CD4-positive, alpha-beta T cell treated with Interleukin-1 beta for 1 hour (primary cell): ENCODE data around the gene GBGT1.
"Not testable (repeated sequence)": the region's sequence is repeated elsewhere in the genome, so short reads cannot be mapped to it uniquely, and the experiment has no call there.

Experiments used
- DNase-seq, 2 donors: peaks; one replicate each; pipeline ENCODE4 v3.0.0-alpha.2; 2020 to 2022

The GBGT1 gene

GRCh38 chr9:133194597-133194996, 30.9 kb upstream of the GBGT1 start:
- DNase-seq, result no peak

GRCh38 chr9:133191989-133192388, 28.3 kb upstream of the GBGT1 start:
- DNase-seq, result no peak

GRCh38 chr9:133189826-133190225, 26.1 kb upstream of the GBGT1 start:
- DNase-seq, result no peak

GRCh38 chr9:133188843-133189180, 25.1 kb upstream of the GBGT1 start:
- DNase-seq, result no peak

GRCh38 chr9:133188006-133188842, 24.5 kb upstream of the GBGT1 start:
- no peak for DNase-seq

GRCh38 chr9:133187561-133188005, 23.9 kb upstream of the GBGT1 start:
- no peak for DNase-seq

GRCh38 chr9:133186736-133187135, 23.0 kb upstream of the GBGT1 start:
- DNase-seq, result no peak

GRCh38 chr9:133184971-133185370, 21.3 kb upstream of the GBGT1 start:
- DNase-seq, result peak; percentile 38 to 49

- no peak for DNase-seq
Measured at GRCh38 chr9:133182151-133182550, 18.4 kb upstream of the GBGT1 start.

GRCh38 chr9:133181561-133181960, 17.8 kb upstream of the GBGT1 start:
- DNase-seq, result no peak

- no peak for DNase-seq
Measured at GRCh38 chr9:133180953-133181352, 17.2 kb upstream of the GBGT1 start.

- DNase-seq, result no peak
Measured at GRCh38 chr9:133173056-133173455, 9.3 kb upstream of the GBGT1 start.

- no peak for DNase-seq
Measured at GRCh38 chr9:133171161-133171961, 7.6 kb upstream of the GBGT1 start.

- DNase-seq, result no peak
Measured at GRCh38 chr9:133170716-133171115, 7.0 kb upstream of the GBGT1 start.

- not testable (repeated sequence) for DNase-seq
Measured at GRCh38 chr9:133169687-133170086, 6.0 kb upstream of the GBGT1 start.

- no peak for DNase-seq
Measured at GRCh38 chr9:133169102-133169501, 5.4 kb upstream of the GBGT1 start.

GRCh38 chr9:133168432-133168831, 4.7 kb upstream of the GBGT1 start:
- DNase-seq, result no peak

GRCh38 chr9:133167769-133168168, 4.1 kb upstream of the GBGT1 start:
- DNase-seq, result no peak

- no peak for DNase-seq
Measured at GRCh38 chr9:133167096-133167730, 3.5 kb upstream of the GBGT1 start.

GRCh38 chr9:133166392-133166791, 2.7 kb upstream of the GBGT1 start:
- DNase-seq, result no peak

- no peak for DNase-seq
Measured at GRCh38 chr9:133165452-133165730, 1.7 kb upstream of the GBGT1 start.

GRCh38 chr9:133164191-133164590, 477 bp upstream of the GBGT1 start:
- DNase-seq, result no peak

- no peak for DNase-seq
Measured at GRCh38 chr9:133162861-133163503, 732 bp downstream of the GBGT1 start.
